IMR-90 (cell line): Measurements from ENCODE around the gene DDX24. TPM values are rescaled to one million over a fixed set of nuclear protein-coding genes. Genes with fewer than 3 reads are reported as not detected.

Source experiments
- ATAC-seq: fragments of 200-7000 bp; cut with Tn5 transposase; 2 replicates; pipeline ENCODE4 v1.9.1; 2020; ENCODE audit warnings: low read depth, mild to moderate bottlenecking, moderate library complexity
- BruUV-seq: library from RNA; stranded (reverse); fragments of 400-500 nt; replicated peaks from 2 replicates; lab custom pipeline; 2021; lab: Mats Ljungman, UMichigan
- CTCF ChIA-PET: fragments of 300-600 bp; formaldehyde crosslinking; extraction: SDS; loops from one replicate; lab custom pipeline; 2021; ENCODE audit warnings: antibody characterized with exemption; lab: Yijun Ruan, JAX
- POLR2A ChIA-PET: fragments of 300-600 bp; sonication (Branson Sonifier 250); formaldehyde crosslinking; loops from one replicate; lab custom pipeline; 2022; ENCODE audit warnings: antibody characterized with exemption; ENCODE audit not compliant: unreplicated experiment; lab: Charles Lee
- DNase-seq: peaks from one replicate; pipeline ENCODE4 v3.0.0; 2013
- H2AFZ ChIP-seq: replicated peaks from 2 replicates; pipeline ENCODE3; 2013; ENCODE audit warnings: low read length, mild to moderate bottlenecking; ENCODE audit not compliant: poor library complexity
- H2AK5ac ChIP-seq: 2 replicates; pipeline ENCODE4 v1.6.1; 2013; ENCODE audit warnings: low read depth, low read length, inconsistent platforms
- H2AK9ac ChIP-seq: replicated peaks from 2 replicates; pipeline ENCODE3; 2013; ENCODE audit warnings: mild to moderate bottlenecking, low read depth, low read length, moderate library complexity; ENCODE audit not compliant: poor library complexity
- H2BK120ac ChIP-seq: 2 replicates; pipeline ENCODE4 v1.6.1; 2013; ENCODE audit warnings: low read depth, low read length, inconsistent platforms
- H2BK15ac ChIP-seq: 3 replicates; pipeline ENCODE4 v1.6.1; 2013; ENCODE audit warnings: low read depth, low read length, inconsistent platforms
- H2BK20ac ChIP-seq: 2 replicates; pipeline ENCODE4 v1.6.1; 2013; ENCODE audit warnings: low read depth, mild to moderate bottlenecking, inconsistent platforms, low read length, moderate library complexity
- H2BK5ac ChIP-seq: 2 replicates; pipeline ENCODE4 v1.6.1; 2013; ENCODE audit warnings: mild to moderate bottlenecking, low read depth, low read length, inconsistent platforms; ENCODE audit not compliant: poor library complexity, severe bottlenecking
- H3K14ac ChIP-seq: replicated peaks from 2 replicates; pipeline ENCODE4 v1.6.1; 2013; ENCODE audit warnings: low read depth, low read length, inconsistent platforms
- H3K18ac ChIP-seq: 2 replicates; pipeline ENCODE4 v1.6.1; 2013; ENCODE audit warnings: low read depth, low read length, control low read depth
- H3K23ac ChIP-seq: 2 replicates; pipeline ENCODE4 v1.6.1; 2013; ENCODE audit warnings: low read depth, low read length, inconsistent platforms
- H3K27ac ChIP-seq: 2 replicates; pipeline ENCODE4 v1.5.1; 2013; ENCODE audit warnings: mild to moderate bottlenecking, control low read depth, low read length; ENCODE audit not compliant: insufficient read depth
- H3K27me3 ChIP-seq: 2 replicates; pipeline ENCODE4 v1.6.1; 2013; ENCODE audit warnings: low read length; ENCODE audit not compliant: control insufficient read depth, insufficient read depth
- H3K36me3 ChIP-seq: 2 replicates; pipeline ENCODE4 v1.6.1; 2013; ENCODE audit warnings: low read length, mixed read lengths; ENCODE audit not compliant: control insufficient read depth, insufficient read depth
- H3K4ac ChIP-seq: 2 replicates; pipeline ENCODE4 v1.6.1; 2013; ENCODE audit warnings: low read depth, low read length, inconsistent platforms
- H3K4me1 ChIP-seq: 2 replicates; pipeline ENCODE4 v1.6.1; 2013; ENCODE audit warnings: low read length, mixed read lengths; ENCODE audit not compliant: control insufficient read depth, insufficient read depth
- H3K4me2 ChIP-seq: 2 replicates; pipeline ENCODE4 v1.6.1; 2013; ENCODE audit warnings: low read depth, mild to moderate bottlenecking, control low read depth, low read length, moderate library complexity
- H3K4me3 ChIP-seq: 2 replicates; pipeline ENCODE4 v1.5.1; 2013; ENCODE audit warnings: low read depth, mild to moderate bottlenecking, control low read depth, low read length, moderate library complexity; ENCODE audit not compliant: insufficient read depth
- H3K56ac ChIP-seq: 2 replicates; pipeline ENCODE4 v1.6.1; 2013; ENCODE audit warnings: low read length, inconsistent platforms; ENCODE audit not compliant: insufficient read depth; ENCODE audit errors: extremely low read depth
- H3K79me1 ChIP-seq, 2 experiments: 2 replicates each; pipeline ENCODE4 v1.6.1; 2013; ENCODE audit warnings: low read length in 2 of 2, inconsistent platforms in 1 of 2, low read depth in 1 of 2
- H3K9ac ChIP-seq: 2 replicates; pipeline ENCODE4 v1.6.1; 2013; ENCODE audit warnings: low read depth, low read length, control low read depth
- H3K9me1 ChIP-seq: 2 replicates; pipeline ENCODE4 v1.6.1; 2013; ENCODE audit warnings: low read length, inconsistent platforms; ENCODE audit not compliant: insufficient read depth
- H3K9me3 ChIP-seq: 2 replicates; pipeline ENCODE4 v1.6.1; 2013; ENCODE audit warnings: low read length; ENCODE audit not compliant: control insufficient read depth, insufficient read depth
- H4K20me1 ChIP-seq: 2 replicates; pipeline ENCODE4 v1.6.1; 2013; ENCODE audit warnings: low read length, inconsistent platforms; ENCODE audit not compliant: insufficient read depth
- H4K5ac ChIP-seq: 2 replicates; pipeline ENCODE4 v1.6.1; 2013; ENCODE audit warnings: mild to moderate bottlenecking, low read depth, low read length, control low read depth
- H4K8ac ChIP-seq, 2 experiments: 2 replicates each; pipeline ENCODE4 v1.6.1; 2013; ENCODE audit warnings: low read depth in 2 of 2, low read length in 2 of 2, control low read depth in 1 of 2, inconsistent platforms in 1 of 2
- H4K91ac ChIP-seq: 2 replicates; pipeline ENCODE4 v1.6.1; 2013; ENCODE audit warnings: low read depth, low read length, inconsistent platforms; ENCODE audit not compliant: insufficient read depth
- BHLHE40 ChIP-seq: fragments of 150-350 bp; IDR thresholded peaks from 2 replicates; pipeline ENCODE4 v1.6.1; 2016; ENCODE audit warnings: mild to moderate bottlenecking, low read depth, low read length
- CEBPB ChIP-seq: IDR thresholded peaks from 2 replicates; pipeline ENCODE4 v1.6.1; 2012; ENCODE audit warnings: low read depth, low read length, improper control_type of control experiment
- CHD1 ChIP-seq: IDR thresholded peaks from 2 replicates; pipeline ENCODE4 v1.6.1; 2012; ENCODE audit warnings: low read depth, low read length, improper control_type of control experiment
- FOS ChIP-seq: fragments of 150-350 bp; IDR thresholded peaks from 2 replicates; pipeline ENCODE4 v1.6.1; 2016; ENCODE audit warnings: low read depth, low read length
- MAFK ChIP-seq: IDR thresholded peaks from 2 replicates; pipeline ENCODE4 v1.6.1; 2012; ENCODE audit warnings: low read depth, low read length, improper control_type of control experiment
- MAZ ChIP-seq: IDR thresholded peaks from 2 replicates; pipeline ENCODE4 v1.6.1; 2012; ENCODE audit warnings: low read depth, mild to moderate bottlenecking, low read length, improper control_type of control experiment, moderate library complexity, borderline replicate concordance
- MXI1 ChIP-seq: IDR thresholded peaks from 2 replicates; pipeline ENCODE4 v1.6.1; 2012; ENCODE audit warnings: low read depth, mild to moderate bottlenecking, low read length, moderate library complexity, borderline replicate concordance
- NFE2L2 ChIP-seq: fragments of 150-350 bp; IDR thresholded peaks from 2 replicates; pipeline ENCODE4 v1.6.1; 2016; ENCODE audit warnings: low read depth, mild to moderate bottlenecking, low read length
- RCOR1 ChIP-seq: IDR thresholded peaks from 2 replicates; pipeline ENCODE4 v1.6.1; 2012; ENCODE audit warnings: mild to moderate bottlenecking, low read length, improper control_type of control experiment; ENCODE audit not compliant: insufficient replicate concordance
- RFX5 ChIP-seq: IDR thresholded peaks from 2 replicates; pipeline ENCODE4 v1.8.0; 2012; ENCODE audit warnings: low read depth, mild to moderate bottlenecking, low read length, moderate library complexity
- WGBS, 2 experiments: methylation state at CpG; one replicate each; pipeline versions ENCODE4 v1.1.5 to v1.1.7; 2013; ENCODE audit warnings: missing lambda C conversion rate in 2 of 2; ENCODE audit not compliant: insufficient read length in 1 of 2; ENCODE audit errors: extremely low coverage in 2 of 2; 5-methylcytosine and 5-hydroxymethylcytosine counted together
- dilution Hi-C: fragments of 300-500 bp; cut with HindIII; formaldehyde crosslinking; loops from one replicate; pipeline ENCODE4 v1.14.3; 2018; ENCODE audit warnings: low sequenced_read_pairs; ENCODE audit not compliant: unreplicated experiment
- in situ Hi-C: fragments of 300-500 bp; cut with MboI; formaldehyde crosslinking; loops from 3 replicates; pipeline ENCODE4 v1.14.3; 2019; ENCODE audit warnings: low sequenced_read_pairs, inconsistent platforms, mixed read lengths
- intact Hi-C: fragments of 100-400 bp; cut with micrococcal nuclease; formaldehyde crosslinking; loops from 2 replicates; pipeline ENCODE4 v1.10.0; 2022
- polyA plus RNA-seq, 3 experiments: library from polyadenylated mRNA; depleted of rRNA; stranded (reverse); fragments of >200 nt; gene quantifications; 2 replicates each; pipeline ENCODE4 v1.2.3, GENCODE V29; 2012; ENCODE audit warnings: low replicate concordance in 1 of 3
- total RNA-seq: library from RNA; depleted of rRNA; stranded (reverse); fragments of >200 nt; gene quantifications from 2 replicates; pipeline ENCODE4 v1.2.3, GENCODE V29; 2012

Gene DDX24
- total and polyA plus RNA-seq, 2 of the 4 experiments (the other 2 are of a cell fraction): 134 to 155 TPM

GRCh38 chr14:94100847-94101246, 19.8 kb upstream of the DDX24 start:
- no TSS peak for BruUV-seq
- H3K27me3 ChIP-seq: no peaks in the 10 kb centered on the region
- intact Hi-C loops (no loop called here), in situ Hi-C loops (no loop called here), dilution Hi-C loops (no loop called here)
- ATAC-seq: peak; percentile 99
- ChIA-PET POLR2A (no interaction called here), CTCF (interaction anchor here (1.0 to 1.7 kb wide), 2 partner anchors 18 to 36 kb away, joined by 3 to 11 read pairs; no protein-coding TSS in a partner anchor)
- H3K4me1 ChIP-seq: peaks cover 5% of the 10 kb centered on the region; the same call in 1 of the 2 replicates
- no peak overlapping the region for H3K4ac ChIP-seq
- no peak overlapping the region for H3K9ac ChIP-seq
- no peak overlapping the region for H2BK5ac ChIP-seq
- 0 out of 2 replicates have a peak, but pooled peaks cover 8% of the 10 kb centered on the region for H4K20me1 ChIP-seq
- no peak overlapping the region for H2AK9ac ChIP-seq
- whole genome bisulfite sequencing, 2 experiments: no CpG with 5 or more reads among the region's 4 CpGs
- no peak overlapping the region for H3K4me3 ChIP-seq
- no peak overlapping the region for H4K8ac ChIP-seq
- H3K9me3 ChIP-seq: no peaks in the 10 kb centered on the region
- H3K9me1 ChIP-seq: peaks cover 8% of the 10 kb centered on the region
- no peak overlapping the region for H2AFZ ChIP-seq
- no peak overlapping the region for H2BK15ac ChIP-seq
- H4K5ac ChIP-seq: no peak overlapping the region
- no peak overlapping the region for H3K4me2 ChIP-seq
- H2BK20ac ChIP-seq: no peak overlapping the region
- peaks cover 0 to 2% of the 10 kb centered on the region in 2 experiments; a peak in 2 of 4 replicates for H3K79me1 ChIP-seq
- H3K18ac ChIP-seq: no peak overlapping the region
- H3K23ac ChIP-seq: no peak overlapping the region
- H3K36me3 ChIP-seq: no peaks in the 10 kb centered on the region; the same call in 1 of the 2 replicates
- H3K27ac ChIP-seq: no peak overlapping the region
- no peak overlapping the region for H4K91ac ChIP-seq
- no peak overlapping the region for H3K56ac ChIP-seq
- H2BK120ac ChIP-seq: no peak overlapping the region
- DNase-seq: peak; percentile 82
- no peak overlapping the region for H3K14ac ChIP-seq
- TF ChIP-seq MAFK: no peak
- TF ChIP-seq RCOR1: no peak
- TF ChIP-seq MXI1: no peak; the same call in 1 of the 2 replicates
- TF ChIP-seq CHD1: no peak
- TF ChIP-seq NFE2L2: no peak
- no peak for TF ChIP-seq RFX5
- peak; percentile 72 for TF ChIP-seq FOS
- TF ChIP-seq MAZ: no peak
- peak; percentile 26; the same call in 1 of the 2 replicates for TF ChIP-seq CEBPB
- TF ChIP-seq BHLHE40: no peak
- no peak overlapping the region for H2AK5ac ChIP-seq
